Neural cell (in vitro differentiated cells): ENCODE data around the gene SQSTM1.

Experiments
- CTCF ChIP-seq: fragments of 450-650 bp; IDR thresholded peaks from 2 replicates; pipeline ENCODE4 v1.5.1; 2014; ENCODE audit warnings: antibody characterized with exemption, mild to moderate bottlenecking, moderate library complexity; ENCODE audit not compliant: poor library complexity, severe bottlenecking
- EP300 ChIP-seq: fragments of 450-650 bp; conservative IDR thresholded peaks from 2 replicates; pipeline ENCODE4 v1.6.1; 2014; ENCODE audit warnings: antibody characterized with exemption, mild to moderate bottlenecking, moderate library complexity; ENCODE audit not compliant: poor library complexity, severe bottlenecking
- EZH2 ChIP-seq: fragments of 200-600, 300-800 bp; shearing (Covaris generic), sonication (generic); IDR thresholded peaks from 2 replicates; pipeline ENCODE4 v1.6.1; 2014; ENCODE audit warnings: antibody characterized with exemption, low read length, borderline replicate concordance, mild to moderate bottlenecking; ENCODE audit not compliant: insufficient read depth, poor library complexity, severe bottlenecking
- MXI1 ChIP-seq: fragments of 450-650 bp; conservative IDR thresholded peaks from 2 replicates; pipeline ENCODE4 v1.6.1; 2014; ENCODE audit warnings: antibody characterized with exemption, mild to moderate bottlenecking; ENCODE audit not compliant: poor library complexity, severe bottlenecking
- POLR2AphosphoS5 ChIP-seq: IDR thresholded peaks from 2 replicates; pipeline ENCODE4 v1.6.1; 2012
- SMC3 ChIP-seq: fragments of 450-650 bp; conservative IDR thresholded peaks from 2 replicates; pipeline ENCODE4 v1.6.1; 2014; ENCODE audit warnings: antibody characterized with exemption, mild to moderate bottlenecking, moderate library complexity; ENCODE audit not compliant: poor library complexity

- TF ChIP-seq SMC3 = no peak
- no peak for TF ChIP-seq CTCF
- no peak for TF ChIP-seq EZH2
- TF ChIP-seq POLR2AphosphoS5 = no peak
- no peak for TF ChIP-seq EP300
- no peak for TF ChIP-seq MXI1
These were observed 55.9 kb downstream of the SQSTM1 start for GRCh38 chr5:179876610-179876952.
